ENCODE results near the gene CD96.
"Not testable (repeated sequence)": the region's sequence is repeated elsewhere in the genome, so short reads cannot be mapped to it uniquely, and the experiment has no call there.

The CD96 gene

GRCh38 chr3:111541911-111542483, at the start of gene CD96:
Gene CD96 (plus strand): TSS chr3:111542197. CDS start chr3:111542249, 52 bp downstream.
- DNase-seq, result no peak

GRCh38 chr3:111493276-111493675, 48.7 kb upstream of the CD96 start:
- DNase-seq, result no peak

- DNase-seq, result no peak
These were observed 45.0 kb upstream of the CD96 start for GRCh38 chr3:111496894-111497559.

- DNase-seq, result peak; percentile 3
These were observed 44.0 kb upstream of the CD96 start for GRCh38 chr3:111498022-111498421.

- no peak for DNase-seq
These were observed 35.6 kb upstream of the CD96 start for GRCh38 chr3:111506435-111506834.

- DNase-seq, result peak; percentile 79
These were observed 32.7 kb upstream of the CD96 start for GRCh38 chr3:111509308-111509707.

- no peak for DNase-seq
These were observed 24.2 kb upstream of the CD96 start for GRCh38 chr3:111517801-111518200.

- DNase-seq, result no peak
These were observed 22.7 kb upstream of the CD96 start for GRCh38 chr3:111519178-111519855.

- no peak for DNase-seq
These were observed 20.1 kb upstream of the CD96 start for GRCh38 chr3:111521891-111522290.

GRCh38 chr3:111524486-111524885, 17.5 kb upstream of the CD96 start:
- not testable (repeated sequence) for DNase-seq

GRCh38 chr3:111531446-111531845, 10.6 kb upstream of the CD96 start:
- no peak for DNase-seq

- DNase-seq, result no peak
These were observed 7.3 kb upstream of the CD96 start for GRCh38 chr3:111534701-111535100.

GRCh38 chr3:111538111-111538510, 3.9 kb upstream of the CD96 start:
- DNase-seq, result no peak

- DNase-seq, result no peak
These were observed 3.3 kb upstream of the CD96 start for GRCh38 chr3:111538681-111539083.

GRCh38 chr3:111539351-111540331, 2.4 kb upstream of the CD96 start:
- peak; percentile 82 for DNase-seq

- DNase-seq, result no peak
These were observed 606 bp upstream of the CD96 start for GRCh38 chr3:111541391-111541790.

- no peak for DNase-seq
These were observed 759 bp downstream of the CD96 start for GRCh38 chr3:111542611-111543300.

GRCh38 chr3:111545349-111545748, 3.4 kb downstream of the CD96 start:
- peak; percentile 3 for DNase-seq

- peak; percentile 21 for DNase-seq
These were observed 5.6 kb downstream of the CD96 start for GRCh38 chr3:111547631-111548030.

GRCh38 chr3:111548092-111548491, 6.1 kb downstream of the CD96 start:
- peak; percentile 70 for DNase-seq

- DNase-seq, result peak; percentile 85
These were observed 6.8 kb downstream of the CD96 start for GRCh38 chr3:111548756-111549155.

- peak; percentile 67 for DNase-seq
These were observed 19.9 kb downstream of the CD96 start for GRCh38 chr3:111561902-111562301.

All from DMS53 (cell line).